CD4-positive, alpha-beta T cell (primary cell): ENCODE results near the gene USH1G. TPM values are rescaled to one million over a fixed set of nuclear protein-coding genes. Genes with fewer than 3 reads are reported as not detected.

Experiments used
- ATAC-seq: fragments of 200-7000 bp; cut with Tn5 transposase; one replicate; pipeline ENCODE4 v1.10.0; 2022; ENCODE audit warnings: mild to moderate bottlenecking; ENCODE audit not compliant: poor library complexity
- CTCF ChIA-PET: fragments of 350-600 bp; sonication (Branson Sonifier 250); formaldehyde crosslinking; loops from one replicate; lab custom pipeline; 2021; ENCODE audit warnings: antibody characterized with exemption, inconsistent platforms; lab: Charles Lee
- POLR2A ChIA-PET: fragments of 350-600 bp; sonication (Branson Sonifier 250); formaldehyde crosslinking; loops from one replicate; lab custom pipeline; 2021; ENCODE audit warnings: antibody characterized with exemption, inconsistent platforms; lab: Charles Lee
- DNase-seq, 14 experiments: peaks; one replicate each; pipeline ENCODE4 v3.0.0-alpha.2; 2013 to 2020; ENCODE audit warnings: mixed read lengths in 2 of 14
- H3K27ac ChIP-seq, 2 donors: one replicate each; pipeline versions ENCODE4 v1.5.1 to v1.7.0; 2013; ENCODE audit warnings: low read length in 2 of 2, low read depth in 1 of 2, mild to moderate bottlenecking in 1 of 2
- H3K27me3 ChIP-seq, 2 experiments: 1 replicate in 1 of 2; 2 replicates in 1 of 2; pipeline versions ENCODE4 v1.6.1 to v1.7.0; 2013; ENCODE audit warnings: low read length in 2 of 2, control low read depth in 1 of 2, mild to moderate bottlenecking in 1 of 2, moderate library complexity in 1 of 2; ENCODE audit not compliant: insufficient read depth in 2 of 2, control insufficient read depth in 1 of 2
- H3K36me3 ChIP-seq: one replicate; pipeline ENCODE4 v1.6.1; 2013; ENCODE audit warnings: low read length, control low read depth; ENCODE audit not compliant: insufficient read depth
- H3K4me1 ChIP-seq: one replicate; pipeline ENCODE4 v1.6.1; 2013; ENCODE audit warnings: low read length, control low read depth; ENCODE audit not compliant: insufficient read depth
- H3K4me3 ChIP-seq: one replicate; pipeline ENCODE4 v1.5.1; 2013; ENCODE audit warnings: mild to moderate bottlenecking, low read length, moderate library complexity
- H3K9me3 ChIP-seq, 2 experiments: 1 replicate in 1 of 2; 2 replicates in 1 of 2; pipeline versions ENCODE4 v1.6.1 to v1.7.0; 2013; ENCODE audit warnings: low read length in 2 of 2, mild to moderate bottlenecking in 2 of 2, control low read depth in 1 of 2, moderate library complexity in 1 of 2; ENCODE audit not compliant: control insufficient read depth in 1 of 2, insufficient read depth in 1 of 2
- H3K27ac Mint-ChIP-seq: one replicate; pipeline ENCODE4 v1.8.0; 2020; ENCODE audit warnings: mixed read lengths
- H3K27me3 Mint-ChIP-seq: one replicate; pipeline ENCODE4 v1.8.0; 2021; ENCODE audit warnings: mixed read lengths
- H3K36me3 Mint-ChIP-seq: one replicate; pipeline ENCODE4 v1.8.0; 2021; ENCODE audit warnings: low read depth, mixed read lengths
- H3K4me1 Mint-ChIP-seq: one replicate; pipeline ENCODE4 v1.8.0; 2021; ENCODE audit warnings: low read depth, mixed read lengths
- H3K4me3 Mint-ChIP-seq: one replicate; pipeline ENCODE4 v1.8.0; 2020; ENCODE audit warnings: mild to moderate bottlenecking, mixed read lengths
- H3K9me3 Mint-ChIP-seq: one replicate; pipeline ENCODE4 v1.8.0; 2020; ENCODE audit warnings: mixed read lengths
- CTCF ChIP-seq: fragments of 200-600 bp; IDR thresholded peaks from one replicate; pipeline ENCODE4 v1.8.0; 2022; ENCODE audit warnings: antibody characterized with exemption, mild to moderate bottlenecking
- intact Hi-C, 2 experiments: fragments of 100-400 bp; cut with DNase I in 1 of 2; cut with micrococcal nuclease in 1 of 2; formaldehyde crosslinking; loops; one replicate each; pipeline versions ENCODE4 v1.15.1 to v1.9.0; 2023 to 2025; cut with DNase I, micrococcal nuclease
- total RNA-seq, 174 experiments: library from RNA in 2 of 174; stranded (reverse) in 2 of 174; gene quantifications; one replicate each; pipeline ENCODE4 v1.2.3 and lab custom pipeline; 2021 to 2026

The USH1G gene
- total RNA-seq, 2 experiments from 2014 or later: not detected

GRCh38 chr17:74930535-74931036 is 7.5 kb upstream of the USH1G start:
- Histone ChIP-seq H3K4me3 (no peak overlapping the region), H3K27me3 (peaks cover 42 to 45% of the 10 kb centered on the region in 2 experiments), H3K4me1 (peaks cover 2% of the 10 kb centered on the region), H3K36me3 (no peaks in the 10 kb centered on the region), H3K27ac (no peak overlapping the region), H3K9me3 (peaks cover 0 to 10% of the 10 kb centered on the region in 2 experiments)
- intact Hi-C loops: loop anchor here in 1 of 2 experiments (10.0 kb wide), 1 partner anchor 506 kb away; no protein-coding TSS in a partner anchor
- CTCF ChIA-PET: no interaction called here
- H3K27ac Mint-ChIP-seq: no peak overlapping the region
- H3K36me3 Mint-ChIP-seq: no peaks in the 10 kb centered on the region
- DNase-seq (no peak), ATAC-seq (no peak)
- no peak for TF ChIP-seq CTCF
- H3K4me3 Mint-ChIP-seq: no peak overlapping the region
- no peaks in the 10 kb centered on the region for H3K9me3 Mint-ChIP-seq
- H3K4me1 Mint-ChIP-seq: no peaks in the 10 kb centered on the region
- peaks cover 80% of the 10 kb centered on the region for H3K27me3 Mint-ChIP-seq
- POLR2A ChIA-PET: no interaction called here

- H3K4me3 Mint-ChIP-seq: no peak overlapping the region
- H3K36me3 Mint-ChIP-seq: no peaks in the 10 kb centered on the region
- H3K4me3 ChIP-seq: no peak overlapping the region
- intact Hi-C loops: no loop called here
- no peak overlapping the region for H3K27ac ChIP-seq
- peaks cover 11% of the 10 kb centered on the region for H3K4me1 ChIP-seq
- peaks cover 0 to 16% of the 10 kb centered on the region in 2 experiments for H3K9me3 ChIP-seq
- H3K27me3 ChIP-seq: peaks cover 53 to 54% of the 10 kb centered on the region in 2 experiments
- H3K9me3 Mint-ChIP-seq: no peaks in the 10 kb centered on the region
- ATAC-seq (no peak), DNase-seq (no peak)
- H3K27ac Mint-ChIP-seq: no peak overlapping the region
- H3K36me3 ChIP-seq: no peaks in the 10 kb centered on the region
- ChIA-PET POLR2A (no interaction called here), CTCF (no interaction called here)
- TF ChIP-seq CTCF: no peak
- peaks cover 8% of the 10 kb centered on the region for H3K4me1 Mint-ChIP-seq
- peaks cover 86% of the 10 kb centered on the region for H3K27me3 Mint-ChIP-seq
Measured at GRCh38 chr17:74928786-74929185, 5.7 kb upstream of the USH1G start.

GRCh38 chr17:74925242-74925641 is 2.2 kb upstream of the USH1G start:
- intact Hi-C loops: no loop called here
- CTCF ChIA-PET: interaction anchor here (2.1 kb wide), 1 partner anchor 36 kb away, joined by 8 read pairs; no protein-coding TSS in a partner anchor
- no peak overlapping the region for H3K4me3 ChIP-seq
- no peak overlapping the region for H3K27ac Mint-ChIP-seq
- H3K27me3 Mint-ChIP-seq: peaks cover 81% of the 10 kb centered on the region
- peaks cover 47 to 56% of the 10 kb centered on the region in 2 experiments for H3K27me3 ChIP-seq
- no peak for DNase-seq
- POLR2A ChIA-PET: no interaction called here
- TF ChIP-seq CTCF: no peak
- peaks cover 0 to 16% of the 10 kb centered on the region in 2 experiments for H3K9me3 ChIP-seq
- no peaks in the 10 kb centered on the region for H3K36me3 ChIP-seq
- no peak for ATAC-seq
- H3K36me3 Mint-ChIP-seq: no peaks in the 10 kb centered on the region
- H3K4me3 Mint-ChIP-seq: peak overlapping the region; percentile 4
- peaks cover 25% of the 10 kb centered on the region for H3K4me1 ChIP-seq
- H3K4me1 Mint-ChIP-seq: peaks cover 15% of the 10 kb centered on the region
- H3K27ac ChIP-seq: no peak overlapping the region
- H3K9me3 Mint-ChIP-seq: no peaks in the 10 kb centered on the region
